ENCODE data around the gene MX2.

DNA sequence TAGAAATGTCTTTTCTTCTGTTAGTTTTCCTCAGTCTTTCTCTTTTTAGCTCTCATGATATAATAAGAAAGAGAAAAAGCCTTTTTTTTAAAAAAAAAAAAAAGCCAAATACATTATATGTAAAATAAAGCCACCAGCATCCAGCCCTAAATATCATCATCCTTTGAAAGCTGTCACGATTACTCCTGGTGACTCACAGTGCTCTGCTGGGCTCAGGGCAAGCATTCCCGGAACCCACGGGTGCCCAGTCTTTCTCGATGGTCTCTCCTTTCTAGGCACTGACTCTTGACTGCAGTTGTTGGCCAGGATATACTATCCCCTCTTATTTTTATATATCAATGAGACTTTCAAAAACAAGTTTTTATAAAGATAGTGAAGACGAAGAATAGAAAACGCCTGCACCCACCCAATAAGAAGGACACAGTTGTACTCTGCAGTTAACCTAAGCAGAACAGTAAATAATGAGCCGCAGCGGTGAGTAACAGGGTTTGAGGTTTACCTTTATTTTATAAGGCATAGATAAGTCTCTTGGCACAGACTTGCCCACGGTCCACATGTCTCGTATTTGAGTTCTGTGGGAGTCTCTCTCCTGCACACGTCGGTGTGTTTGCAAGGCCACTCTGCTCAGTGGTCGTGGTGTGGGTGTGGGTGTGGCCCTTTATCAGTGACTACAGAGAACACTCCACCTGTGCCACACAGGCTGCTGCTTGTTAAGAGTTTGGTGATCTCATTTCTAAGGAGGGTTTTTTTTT is 15.7 kb upstream of the MX2 start:
- TF ChIP-seq RAD21 (conservative IDR thresholded peaks at IDR 0.05) (no peak), POLR2AphosphoS5 (IDR thresholded peaks at IDR 0.05) (no peak), EZH2 (IDR thresholded peaks at IDR 0.05; ENCODE audit: borderline replicate concordance, insufficient read depth, low read length, poor library complexity, severe bottlenecking) (no peak), REST (IDR thresholded peaks at IDR 0.05; ENCODE audit: borderline replicate concordance) (no peak), TAF1 (IDR thresholded peaks at IDR 0.05; ENCODE audit: low read depth) (no peak), MXI1 (conservative IDR thresholded peaks at IDR 0.05; ENCODE audit: poor library complexity, severe bottlenecking) (no peak)
- TF ChIP-seq, protein P1, sequence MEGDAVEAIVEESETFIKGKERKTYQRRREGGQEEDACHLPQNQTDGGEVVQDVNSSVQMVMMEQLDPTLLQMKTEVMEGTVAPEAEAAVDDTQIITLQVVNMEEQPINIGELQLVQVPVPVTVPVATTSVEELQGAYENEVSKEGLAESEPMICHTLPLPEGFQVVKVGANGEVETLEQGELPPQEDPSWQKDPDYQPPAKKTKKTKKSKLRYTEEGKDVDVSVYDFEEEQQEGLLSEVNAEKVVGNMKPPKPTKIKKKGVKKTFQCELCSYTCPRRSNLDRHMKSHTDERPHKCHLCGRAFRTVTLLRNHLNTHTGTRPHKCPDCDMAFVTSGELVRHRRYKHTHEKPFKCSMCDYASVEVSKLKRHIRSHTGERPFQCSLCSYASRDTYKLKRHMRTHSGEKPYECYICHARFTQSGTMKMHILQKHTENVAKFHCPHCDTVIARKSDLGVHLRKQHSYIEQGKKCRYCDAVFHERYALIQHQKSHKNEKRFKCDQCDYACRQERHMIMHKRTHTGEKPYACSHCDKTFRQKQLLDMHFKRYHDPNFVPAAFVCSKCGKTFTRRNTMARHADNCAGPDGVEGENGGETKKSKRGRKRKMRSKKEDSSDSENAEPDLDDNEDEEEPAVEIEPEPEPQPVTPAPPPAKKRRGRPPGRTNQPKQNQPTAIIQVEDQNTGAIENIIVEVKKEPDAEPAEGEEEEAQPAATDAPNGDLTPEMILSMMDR (IDR thresholded peaks at IDR 0.05; ENCODE audit: poor library complexity, severe bottlenecking), result no peak

Measured in neural cell (in vitro differentiated cells).